GM18526 (cell line): ENCODE measurements around the gene SLC9A8.

Experiments
- POLR2A ChIP-seq: IDR thresholded peaks from 3 replicates; pipeline ENCODE4 v1.6.1; 2011; ENCODE audit not compliant: insufficient read length; ENCODE audit errors: extremely low read depth

The SLC9A8 gene

GRCh38 chr20:49852522-49853080, 40.0 kb downstream of the SLC9A8 start:
- no peak for TF ChIP-seq POLR2A

DNA sequence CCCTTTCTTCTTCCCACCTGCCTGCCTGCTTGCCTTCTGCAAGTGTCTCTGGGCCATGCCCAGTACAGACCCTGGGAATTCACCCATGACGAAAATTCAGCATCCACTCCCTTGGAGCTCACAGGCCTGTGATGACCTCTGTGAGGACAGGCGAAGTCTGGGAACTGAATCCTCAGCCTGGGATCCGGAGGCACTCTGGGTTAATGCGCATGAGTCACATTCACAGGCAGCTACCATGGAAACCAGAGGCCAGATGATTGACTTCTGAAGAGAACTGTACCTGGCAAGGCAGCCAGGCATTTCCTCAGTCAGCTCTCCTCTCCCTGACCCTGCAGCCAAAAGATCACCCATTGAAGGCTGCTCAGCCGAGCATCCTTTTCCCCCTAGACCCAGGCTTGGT, 41.0 kb downstream of the SLC9A8 start:
- no peak for TF ChIP-seq POLR2A

DNA sequence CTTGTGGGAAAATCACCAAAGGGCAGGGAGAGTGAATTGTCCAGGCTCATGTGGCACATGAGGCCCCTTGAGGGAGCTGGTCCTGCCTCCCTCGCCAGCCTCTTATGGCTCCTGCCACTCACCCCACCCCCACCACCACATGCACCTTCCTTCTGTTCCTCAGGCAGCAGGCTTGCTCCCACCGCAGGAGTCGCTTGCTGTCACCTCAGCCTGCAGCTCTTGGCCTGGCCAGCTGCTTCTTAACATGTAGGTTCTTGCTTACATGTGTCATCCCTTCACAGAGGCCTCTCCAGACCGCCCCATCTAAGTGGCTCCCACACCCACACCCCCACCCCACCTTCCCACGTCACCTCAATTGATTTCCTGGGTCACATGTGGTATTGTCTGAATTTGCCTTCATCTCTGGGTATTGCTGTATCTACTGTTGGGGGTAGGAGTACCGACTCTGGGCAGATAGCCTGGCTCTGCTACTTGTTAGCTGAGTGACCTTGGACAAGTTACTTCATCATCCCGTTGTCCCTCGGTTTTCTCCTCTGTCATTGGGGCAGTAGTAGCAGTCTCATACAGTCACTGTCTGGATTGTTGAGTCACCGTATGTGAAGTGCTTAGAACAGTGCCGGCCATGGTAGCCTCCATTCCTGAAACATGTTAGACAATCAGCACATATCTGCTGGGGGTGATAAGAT, 41.7 kb downstream of the SLC9A8 start:
- no peak for TF ChIP-seq POLR2A

- no peak for TF ChIP-seq POLR2A
Measured at GRCh38 chr20:49856904-49857303, 44.3 kb downstream of the SLC9A8 start.

GRCh38 chr20:49858076-49858585, 45.5 kb downstream of the SLC9A8 start:
- TF ChIP-seq POLR2A, result no peak

- no peak for TF ChIP-seq POLR2A
Measured at GRCh38 chr20:49859011-49859410, 46.4 kb downstream of the SLC9A8 start.

DNA sequence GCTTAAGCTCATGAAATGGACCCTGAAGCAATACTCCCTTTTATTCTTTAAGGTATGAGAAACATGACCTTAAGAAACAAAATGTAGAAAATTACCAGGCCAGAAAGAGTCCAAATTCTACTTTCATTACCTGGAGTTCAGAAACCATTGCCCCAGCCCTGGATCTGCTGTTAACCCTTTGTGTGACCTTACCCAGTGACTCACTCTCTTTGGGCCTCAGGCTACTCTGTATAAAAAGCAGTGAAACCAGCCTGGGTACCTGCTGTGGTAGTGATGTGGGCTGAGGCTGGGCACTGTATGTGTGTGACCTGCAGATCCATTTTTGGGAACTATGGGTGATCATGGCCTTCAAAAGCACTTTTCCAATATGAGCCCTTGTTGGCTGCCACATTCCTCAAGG, 47.2 kb downstream of the SLC9A8 start:
- no peak for TF ChIP-seq POLR2A

GRCh38 chr20:49862607-49863200, 50.1 kb downstream of the SLC9A8 start:
- TF ChIP-seq POLR2A, result no peak

GRCh38 chr20:49863666-49864065, 51.0 kb downstream of the SLC9A8 start:
- TF ChIP-seq POLR2A, result no peak

DNA sequence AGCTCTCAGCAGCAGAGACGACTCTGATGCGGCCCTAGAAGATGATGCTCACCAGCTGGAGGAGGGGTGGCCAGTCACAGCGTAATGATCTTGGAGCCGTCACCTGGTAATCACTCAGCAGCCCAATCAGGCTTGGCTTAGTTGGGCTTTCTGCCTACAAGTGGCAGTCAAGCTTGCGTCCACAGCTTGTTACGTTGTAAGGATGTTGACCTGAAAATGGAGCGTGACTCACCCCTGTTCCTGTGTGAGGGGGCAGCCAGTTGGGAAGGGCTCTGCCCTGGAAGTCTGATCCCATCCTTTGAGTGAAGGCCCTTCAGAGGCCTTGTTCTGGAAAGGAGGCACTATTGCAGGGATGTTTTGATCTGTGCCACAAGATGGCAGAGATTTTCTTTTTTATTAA, 52.9 kb downstream of the SLC9A8 start:
- TF ChIP-seq POLR2A, result no peak

DNA sequence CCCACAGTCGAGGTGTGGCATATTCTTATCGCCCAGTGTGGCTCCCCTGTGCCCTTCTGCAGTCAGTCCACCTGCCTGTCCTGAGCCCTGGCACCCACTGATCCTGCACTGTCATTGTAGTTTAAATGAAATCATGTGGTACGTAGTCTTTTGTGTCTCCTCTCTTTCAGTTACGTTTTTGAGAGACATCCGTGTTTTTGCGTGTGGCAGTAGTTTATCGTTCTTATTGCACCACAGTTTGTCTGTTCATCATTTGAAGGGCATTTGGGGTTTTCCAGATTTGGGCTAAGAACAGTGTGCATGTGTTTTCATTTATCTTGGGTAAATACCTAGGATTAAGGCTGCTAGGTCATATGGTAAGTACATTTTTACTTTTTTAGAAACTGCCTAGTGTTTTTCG, 53.4 kb downstream of the SLC9A8 start:
- TF ChIP-seq POLR2A, result no peak

GRCh38 chr20:49867453-49868215, 55.0 kb downstream of the SLC9A8 start:
- no peak for TF ChIP-seq POLR2A

DNA sequence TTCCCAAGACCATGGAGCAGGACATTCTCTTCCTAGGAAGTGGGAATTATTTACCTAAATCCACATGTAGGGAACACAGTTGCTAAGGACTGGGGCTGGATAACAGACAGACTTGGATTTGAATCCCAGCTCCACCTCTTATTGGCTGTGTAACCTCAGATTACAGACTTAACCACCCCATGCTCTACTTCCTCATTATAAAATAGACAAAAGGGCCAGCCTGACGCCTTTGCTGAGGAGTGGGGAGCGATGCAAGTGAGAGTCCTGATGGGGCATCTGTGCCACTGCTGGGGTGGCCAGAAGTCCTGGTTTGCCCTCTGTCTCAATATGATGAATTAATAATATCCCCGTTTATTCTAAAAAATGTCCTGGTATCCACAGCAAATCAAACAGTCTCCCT, 55.9 kb downstream of the SLC9A8 start:
- TF ChIP-seq POLR2A, result no peak

- TF ChIP-seq POLR2A, result no peak
Measured at GRCh38 chr20:49868964-49869363, 56.3 kb downstream of the SLC9A8 start.

DNA sequence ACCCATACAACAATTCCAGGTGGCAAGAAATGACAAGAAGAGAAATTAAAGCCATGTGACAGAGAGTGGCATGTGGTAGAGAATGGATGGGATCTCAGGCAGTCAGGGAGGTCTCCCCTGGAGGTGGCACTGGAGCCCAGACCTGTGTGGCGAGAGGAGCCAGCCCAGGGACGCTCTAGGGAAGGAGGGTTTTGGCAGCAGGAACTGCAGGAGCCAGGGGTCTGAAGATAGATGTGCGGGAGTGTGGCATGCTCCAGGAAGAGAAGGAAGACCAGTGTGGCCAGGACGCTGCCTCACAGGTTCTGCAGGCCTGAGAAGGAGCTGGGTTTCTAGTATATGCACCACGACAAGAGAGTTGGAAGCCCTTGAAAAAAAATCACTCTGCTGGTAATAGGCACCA, 57.6 kb downstream of the SLC9A8 start:
- TF ChIP-seq POLR2A, result no peak

DNA sequence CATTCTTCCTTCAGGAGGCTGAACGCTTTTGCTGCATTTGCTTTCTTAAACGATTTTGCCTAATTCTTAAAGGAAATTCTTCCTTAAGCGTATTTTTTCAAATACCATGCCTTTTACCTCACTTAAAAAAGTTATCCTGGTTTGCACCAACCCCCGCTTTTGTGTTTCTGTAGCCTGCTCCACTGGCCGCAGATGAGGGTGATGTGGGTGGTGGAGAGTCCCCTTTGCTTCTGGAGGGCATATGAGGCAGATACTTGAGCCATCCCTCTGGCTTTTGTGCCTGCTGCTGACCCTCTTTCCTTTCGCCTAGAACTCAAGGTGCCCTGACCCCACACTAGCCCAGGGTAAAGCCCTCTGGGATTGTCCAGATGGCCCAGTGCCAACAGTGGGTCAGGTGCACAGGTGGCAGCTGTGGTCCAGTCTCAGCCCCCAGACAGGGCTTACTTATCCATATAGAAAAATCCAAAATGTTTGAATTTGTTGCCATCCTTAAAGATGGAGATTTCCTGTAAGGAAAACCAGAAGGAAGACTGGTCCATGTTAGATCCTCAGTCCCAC, 58.8 kb downstream of the SLC9A8 start:
- TF ChIP-seq POLR2A, result no peak

GRCh38 chr20:49872056-49872455, 59.4 kb downstream of the SLC9A8 start:
- no peak for TF ChIP-seq POLR2A
